ENCODE results near the gene CDH4. TPM values are rescaled to one million over a fixed set of nuclear protein-coding genes. Genes with fewer than 3 reads are reported as not detected.

The CDH4 gene
- total RNA-seq, 2 experiments from 2014 or later: not detected

DNA sequence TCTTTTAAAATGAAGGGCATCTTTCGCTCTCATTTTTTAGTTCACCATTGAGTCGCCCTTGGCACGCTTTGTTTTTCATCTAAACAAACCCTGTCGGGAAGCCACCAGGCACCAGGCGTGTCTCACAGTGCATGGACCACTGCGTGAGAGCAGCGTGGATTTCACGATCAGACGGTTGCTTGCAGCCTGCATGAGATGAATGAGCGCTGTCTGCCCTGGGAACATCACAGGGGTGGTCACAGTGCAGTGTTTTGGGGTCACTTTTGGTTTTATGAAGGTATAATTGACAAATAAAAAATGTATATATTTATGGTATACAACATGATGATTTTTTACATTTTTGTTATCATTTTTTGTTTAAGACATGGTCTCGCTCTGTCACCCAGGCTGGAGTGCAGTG is 61.3 kb downstream of the CDH4 start:
- intact Hi-C loops (cut with micrococcal nuclease; ENCODE audit: unreplicated experiment): no loop called here

DNA sequence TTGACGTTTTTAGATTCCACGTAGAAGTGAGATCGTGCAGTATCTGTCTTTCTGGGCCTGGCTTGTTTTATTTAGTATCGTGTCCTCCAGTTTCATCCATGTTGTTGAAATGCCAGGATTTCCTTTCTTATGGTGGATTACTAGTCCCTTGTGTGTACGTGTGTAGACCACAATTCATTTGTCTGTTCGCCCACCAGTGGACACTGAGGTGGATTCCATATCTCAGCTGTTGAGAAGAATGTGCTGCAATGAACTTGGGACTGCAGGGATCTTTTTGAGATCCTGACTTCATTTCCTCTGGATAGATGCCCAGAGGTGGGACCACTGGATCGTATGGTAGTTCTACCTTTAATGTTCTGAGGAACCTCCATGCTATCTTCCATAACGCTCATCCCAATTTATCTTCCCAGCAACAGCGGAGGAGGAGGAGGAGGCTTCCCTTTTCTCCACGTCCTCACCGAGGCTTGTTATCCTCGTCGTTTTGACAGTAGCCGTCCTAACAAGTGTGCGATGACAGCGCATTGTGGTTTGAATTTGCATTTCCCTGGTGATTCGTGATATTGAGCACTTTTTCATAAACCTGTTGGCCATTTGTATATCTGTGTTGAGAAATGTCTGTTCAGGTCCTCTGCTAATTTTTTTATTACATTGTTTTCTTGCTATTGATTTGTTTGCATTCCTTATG is 62.4 kb downstream of the CDH4 start:
- intact Hi-C loops (cut with micrococcal nuclease; ENCODE audit: unreplicated experiment): no loop called here
- H2AFZ ChIP-seq (ENCODE audit: low read length): no peak overlapping the region
- no peaks in the 10 kb centered on the region for H3K9me2 ChIP-seq (ENCODE audit: insufficient read depth, low read length)
- no peaks in the 10 kb centered on the region for H4K20me1 ChIP-seq (ENCODE audit: insufficient read depth, low read length)
- H3K79me2 ChIP-seq (ENCODE audit: insufficient read depth, low read depth, low read length): no peaks in the 10 kb centered on the region
- no peak overlapping the region for H3K4me3 ChIP-seq (ENCODE audit: low read depth, low read length, poor library complexity, severe bottlenecking)
- no peak for TF ChIP-seq EZH2phosphoT487 (IDR thresholded peaks at IDR 0.05; ENCODE audit: borderline replicate concordance, low read depth, low read length)
- TF ChIP-seq, protein P1, sequence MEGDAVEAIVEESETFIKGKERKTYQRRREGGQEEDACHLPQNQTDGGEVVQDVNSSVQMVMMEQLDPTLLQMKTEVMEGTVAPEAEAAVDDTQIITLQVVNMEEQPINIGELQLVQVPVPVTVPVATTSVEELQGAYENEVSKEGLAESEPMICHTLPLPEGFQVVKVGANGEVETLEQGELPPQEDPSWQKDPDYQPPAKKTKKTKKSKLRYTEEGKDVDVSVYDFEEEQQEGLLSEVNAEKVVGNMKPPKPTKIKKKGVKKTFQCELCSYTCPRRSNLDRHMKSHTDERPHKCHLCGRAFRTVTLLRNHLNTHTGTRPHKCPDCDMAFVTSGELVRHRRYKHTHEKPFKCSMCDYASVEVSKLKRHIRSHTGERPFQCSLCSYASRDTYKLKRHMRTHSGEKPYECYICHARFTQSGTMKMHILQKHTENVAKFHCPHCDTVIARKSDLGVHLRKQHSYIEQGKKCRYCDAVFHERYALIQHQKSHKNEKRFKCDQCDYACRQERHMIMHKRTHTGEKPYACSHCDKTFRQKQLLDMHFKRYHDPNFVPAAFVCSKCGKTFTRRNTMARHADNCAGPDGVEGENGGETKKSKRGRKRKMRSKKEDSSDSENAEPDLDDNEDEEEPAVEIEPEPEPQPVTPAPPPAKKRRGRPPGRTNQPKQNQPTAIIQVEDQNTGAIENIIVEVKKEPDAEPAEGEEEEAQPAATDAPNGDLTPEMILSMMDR (conservative IDR thresholded peaks at IDR 0.05; ENCODE audit: low read length): no peak
- no peak overlapping the region for H3K27ac ChIP-seq (ENCODE audit: low read depth, low read length, poor library complexity, severe bottlenecking)
- no peaks in the 10 kb centered on the region for H3K9me3 ChIP-seq (ENCODE audit: low read length)
- DNase-seq (ENCODE audit: low spot score): no peak
- ChIA-PET CTCF (ENCODE audit: unreplicated experiment) (no interaction called here), POLR2A (no interaction called here)
- no peaks in the 10 kb centered on the region for H3K4me1 ChIP-seq (ENCODE audit: insufficient read depth, low read length, poor library complexity, severe bottlenecking)
- BruUV-seq (replicated peaks): no TSS peak
- no peak overlapping the region for H3K4me2 ChIP-seq (ENCODE audit: low read length)
- no peaks in the 10 kb centered on the region for H3K36me3 ChIP-seq (ENCODE audit: insufficient read depth, low read length)

More for the DNA sequence above, 61.3 kb downstream of the CDH4 start:
- TF ChIP-seq EZH2phosphoT487 (IDR thresholded peaks at IDR 0.05; ENCODE audit: borderline replicate concordance, low read depth, low read length): no peak
- TF ChIP-seq, protein P1 (conservative IDR thresholded peaks at IDR 0.05; ENCODE audit: low read length): no peak
- H3K27ac ChIP-seq (ENCODE audit: low read depth, low read length, poor library complexity, severe bottlenecking): no peak overlapping the region
- H3K4me2 ChIP-seq (ENCODE audit: low read length): no peak overlapping the region
- no peak overlapping the region for H2AFZ ChIP-seq (ENCODE audit: low read length)
- ChIA-PET CTCF (ENCODE audit: unreplicated experiment) (no interaction called here), POLR2A (no interaction called here)
- BruUV-seq (replicated peaks): no TSS peak
- no peaks in the 10 kb centered on the region for H4K20me1 ChIP-seq (ENCODE audit: insufficient read depth, low read length)
- H3K4me3 ChIP-seq (ENCODE audit: low read depth, low read length, poor library complexity, severe bottlenecking): no peak overlapping the region
- H3K79me2 ChIP-seq (ENCODE audit: insufficient read depth, low read depth, low read length): no peaks in the 10 kb centered on the region
- no peaks in the 10 kb centered on the region for H3K9me2 ChIP-seq (ENCODE audit: insufficient read depth, low read length)
- no peak for DNase-seq (ENCODE audit: low spot score)
- no peaks in the 10 kb centered on the region for H3K9me3 ChIP-seq (ENCODE audit: low read length)
- no peaks in the 10 kb centered on the region for H3K36me3 ChIP-seq (ENCODE audit: insufficient read depth, low read length)
- no peaks in the 10 kb centered on the region for H3K4me1 ChIP-seq (ENCODE audit: insufficient read depth, low read length, poor library complexity, severe bottlenecking)

DNA sequence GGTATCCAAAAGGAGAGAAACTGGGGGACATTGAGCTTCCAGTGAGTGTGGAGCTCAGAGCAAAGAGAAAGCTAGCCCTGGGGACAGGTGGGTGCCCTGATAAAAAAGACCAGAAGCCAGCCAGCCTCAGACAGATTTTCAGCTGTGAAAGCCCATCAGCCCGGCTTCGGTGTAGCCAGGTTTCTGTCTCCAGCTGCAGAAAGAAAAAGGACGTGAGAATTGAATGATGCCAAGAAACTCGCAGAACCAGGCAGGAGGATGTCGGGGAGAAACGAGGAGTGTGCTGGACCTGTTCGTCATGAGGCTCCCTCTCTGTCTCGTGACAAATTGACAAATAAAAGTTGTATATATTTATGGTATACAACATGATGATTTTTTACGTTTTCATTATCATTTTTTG is 63.3 kb downstream of the CDH4 start:
- H3K27ac ChIP-seq (ENCODE audit: low read depth, low read length, poor library complexity, severe bottlenecking): no peak overlapping the region
- CTCF ChIA-PET (ENCODE audit: unreplicated experiment): no interaction called here
- H3K9me3 ChIP-seq (ENCODE audit: low read length): no peaks in the 10 kb centered on the region
- TF ChIP-seq, protein P1 (conservative IDR thresholded peaks at IDR 0.05; ENCODE audit: low read length): no peak
- TF ChIP-seq EZH2phosphoT487 (IDR thresholded peaks at IDR 0.05; ENCODE audit: borderline replicate concordance, low read depth, low read length): no peak
- no TSS peak for BruUV-seq (replicated peaks)
- intact Hi-C loops (cut with micrococcal nuclease; ENCODE audit: unreplicated experiment): no loop called here
- no peaks in the 10 kb centered on the region for H4K20me1 ChIP-seq (ENCODE audit: insufficient read depth, low read length)
- no peaks in the 10 kb centered on the region for H3K9me2 ChIP-seq (ENCODE audit: insufficient read depth, low read length)
- H3K79me2 ChIP-seq (ENCODE audit: insufficient read depth, low read depth, low read length): no peaks in the 10 kb centered on the region
- no peaks in the 10 kb centered on the region for H3K36me3 ChIP-seq (ENCODE audit: insufficient read depth, low read length)
- no peak overlapping the region for H3K4me3 ChIP-seq (ENCODE audit: low read depth, low read length, poor library complexity, severe bottlenecking)
- H3K4me2 ChIP-seq (ENCODE audit: low read length): no peak overlapping the region
- no peak overlapping the region for H2AFZ ChIP-seq (ENCODE audit: low read length)
- POLR2A ChIA-PET: no interaction called here
- no peaks in the 10 kb centered on the region for H3K4me1 ChIP-seq (ENCODE audit: insufficient read depth, low read length, poor library complexity, severe bottlenecking)
- DNase-seq (ENCODE audit: low spot score): no peak

All from OCI-LY7 (cell line).